T-helper 2 cell treated with Interferon-gamma antibody and Interleukin-4, amounts not matched to agents 5 μg/mL and 100 μg/mL, for 36 hours (primary cell): ENCODE measurements around the gene SMIM36.

Experiments used
- DNase-seq: peaks from one replicate; pipeline ENCODE4 v3.0.0; 2021; ENCODE audit warnings: low spot score
- H3K27ac Mint-ChIP-seq: one replicate; pipeline ENCODE4 v1.8.0; 2021; ENCODE audit warnings: mild to moderate bottlenecking, mixed read lengths
- H3K27me3 Mint-ChIP-seq: one replicate; pipeline ENCODE4 v1.8.0; 2021; ENCODE audit warnings: low read depth, mixed read lengths
- H3K36me3 Mint-ChIP-seq: one replicate; pipeline ENCODE4 v1.8.0; 2021; ENCODE audit warnings: low read depth, mixed read lengths
- H3K4me1 Mint-ChIP-seq: one replicate; pipeline ENCODE4 v1.8.0; 2021; ENCODE audit warnings: low read depth, mixed read lengths
- H3K4me3 Mint-ChIP-seq: one replicate; pipeline ENCODE4 v1.8.0; 2022; ENCODE audit warnings: mild to moderate bottlenecking, moderate library complexity, mixed read lengths
- H3K9me3 Mint-ChIP-seq: one replicate; pipeline ENCODE4 v1.8.0; 2021; ENCODE audit warnings: mixed read lengths

Gene SMIM36

DNA sequence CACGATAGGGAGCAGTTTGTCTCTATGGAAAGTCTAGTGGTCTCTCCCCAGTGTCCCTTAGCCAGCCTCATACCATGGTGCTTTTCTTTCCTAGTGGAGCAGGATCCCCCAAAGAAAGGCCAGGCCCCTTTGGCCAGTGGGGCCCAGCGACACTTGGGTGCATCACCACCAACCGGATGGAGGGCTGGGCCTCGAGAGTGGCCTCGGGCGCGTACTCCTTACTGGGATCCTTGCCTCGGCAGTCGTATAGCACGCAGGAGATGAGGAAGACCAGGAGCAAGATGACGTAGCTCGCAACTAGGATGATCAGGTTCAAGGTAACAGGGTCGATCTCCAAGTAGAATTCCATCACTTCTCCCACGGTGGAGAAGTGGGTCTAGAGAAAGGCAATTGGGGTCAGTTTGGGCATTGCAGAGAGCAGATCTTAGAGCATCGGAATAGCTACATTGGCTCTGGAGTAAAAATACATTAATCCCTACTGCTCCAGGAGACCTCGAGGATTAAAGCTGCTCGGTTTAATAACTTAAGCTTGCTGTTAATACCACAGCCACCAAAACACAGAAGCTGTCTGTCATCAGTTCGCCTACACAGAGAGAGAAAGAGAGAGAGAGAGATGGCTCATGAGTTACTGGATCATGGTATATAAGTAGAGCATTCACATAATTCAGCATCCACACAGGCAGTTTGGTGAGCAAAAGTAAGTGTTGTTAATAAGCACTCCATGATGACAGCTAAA, at the start of gene SMIM36:
SMIM36 (minus strand) TSS at position 467 of the 736 bp plus-strand sequence.
- Mint-ChIP-seq H3K4me1 (peaks cover 11% of the 10 kb centered on the region), H3K36me3 (no peaks in the 10 kb centered on the region), H3K4me3 (no peak within 1 kb of the TSS), H3K27me3 (peaks cover 4% of the 10 kb centered on the region), H3K9me3 (peaks cover 3% of the 10 kb centered on the region), H3K27ac (no peak within 1 kb of the TSS)
- DNase-seq, result no peak

GRCh38 chr17:55555772-55556171, 44.5 kb upstream of the SMIM36 start:
- H3K4me1 Mint-ChIP-seq, result no peaks in the 10 kb centered on the region
- H3K4me3 Mint-ChIP-seq, result no peak overlapping the region
- no peak overlapping the region for H3K27ac Mint-ChIP-seq
- DNase-seq, result no peak
- no peaks in the 10 kb centered on the region for H3K9me3 Mint-ChIP-seq
- peaks cover 8% of the 10 kb centered on the region for H3K27me3 Mint-ChIP-seq
- H3K36me3 Mint-ChIP-seq, result no peaks in the 10 kb centered on the region

DNA sequence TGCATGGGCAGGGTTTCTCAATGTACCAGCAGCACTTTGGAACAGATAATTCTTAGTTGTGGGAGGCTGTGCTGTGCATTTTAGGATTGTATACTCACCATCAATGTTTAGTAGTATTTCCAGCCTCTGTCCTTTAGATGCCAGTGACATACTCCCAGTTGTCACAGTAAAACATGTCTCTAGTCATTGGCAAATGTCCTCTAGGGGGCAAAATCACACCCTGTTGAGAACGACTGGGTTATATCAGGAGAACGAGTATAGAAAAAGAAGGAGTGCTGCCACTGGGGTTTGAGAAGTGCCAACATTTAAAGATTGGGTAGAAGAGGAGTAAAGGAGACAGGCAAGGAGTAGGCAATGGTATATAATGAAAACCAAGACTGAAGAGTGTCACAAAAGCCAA, 37.9 kb upstream of the SMIM36 start:
- Mint-ChIP-seq H3K27me3 (peaks cover 17% of the 10 kb centered on the region), H3K27ac (no peak overlapping the region), H3K4me1 (no peaks in the 10 kb centered on the region), H3K4me3 (no peak overlapping the region), H3K36me3 (no peaks in the 10 kb centered on the region), H3K9me3 (no peaks in the 10 kb centered on the region)
- DNase-seq, result no peak

DNA sequence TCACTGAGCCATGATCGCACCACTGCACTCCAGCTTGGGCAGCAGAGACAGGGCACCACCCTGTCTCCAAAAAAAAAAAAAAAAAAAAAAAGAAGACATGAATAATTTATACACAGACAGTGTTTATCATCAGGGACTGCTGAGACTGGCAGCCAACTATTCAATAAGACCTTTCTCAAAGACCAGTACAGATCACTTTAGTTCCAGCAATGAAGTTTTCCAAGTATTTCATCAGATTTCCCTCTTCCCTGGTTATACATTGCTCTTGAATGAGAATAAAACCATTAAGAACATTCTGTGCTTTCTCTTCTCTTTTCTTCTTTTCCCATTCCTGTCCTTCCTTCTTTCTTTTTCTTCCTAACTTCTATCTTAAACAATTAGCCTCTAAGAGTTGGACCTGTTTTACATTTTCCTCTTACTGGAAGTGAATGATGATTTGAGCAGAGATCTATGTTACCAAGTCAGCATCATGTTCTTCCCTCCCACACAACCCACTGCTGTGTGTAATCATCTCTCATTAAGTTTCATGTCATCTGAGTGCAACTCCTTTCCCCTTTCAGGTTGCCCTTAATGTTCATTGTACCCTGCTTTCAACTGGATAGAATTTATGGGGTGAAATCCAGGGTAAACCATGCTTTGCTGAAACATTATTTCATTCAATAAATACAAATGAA, 35.9 kb upstream of the SMIM36 start:
- H3K27me3 Mint-ChIP-seq, result peaks cover 13% of the 10 kb centered on the region
- DNase-seq, result no peak
- H3K4me1 Mint-ChIP-seq, result no peaks in the 10 kb centered on the region
- no peak overlapping the region for H3K27ac Mint-ChIP-seq
- no peak overlapping the region for H3K4me3 Mint-ChIP-seq
- H3K9me3 Mint-ChIP-seq, result no peaks in the 10 kb centered on the region
- H3K36me3 Mint-ChIP-seq, result no peaks in the 10 kb centered on the region

GRCh38 chr17:55546481-55546880, 35.2 kb upstream of the SMIM36 start:
- Mint-ChIP-seq H3K27me3 (peaks cover 10% of the 10 kb centered on the region), H3K4me1 (no peaks in the 10 kb centered on the region), H3K27ac (no peak overlapping the region), H3K4me3 (no peak overlapping the region), H3K9me3 (no peaks in the 10 kb centered on the region), H3K36me3 (no peaks in the 10 kb centered on the region)
- no peak for DNase-seq

- Mint-ChIP-seq H3K9me3 (no peaks in the 10 kb centered on the region), H3K36me3 (no peaks in the 10 kb centered on the region), H3K27me3 (peaks cover 9% of the 10 kb centered on the region), H3K4me3 (no peak overlapping the region), H3K4me1 (no peaks in the 10 kb centered on the region), H3K27ac (no peak overlapping the region)
- no peak for DNase-seq
Observed at GRCh38 chr17:55545806-55546205, 34.6 kb upstream of the SMIM36 start.

- no peaks in the 10 kb centered on the region for H3K4me1 Mint-ChIP-seq
- no peaks in the 10 kb centered on the region for H3K9me3 Mint-ChIP-seq
- no peak overlapping the region for H3K4me3 Mint-ChIP-seq
- no peaks in the 10 kb centered on the region for H3K36me3 Mint-ChIP-seq
- DNase-seq, result no peak
- peaks cover 4% of the 10 kb centered on the region for H3K27me3 Mint-ChIP-seq
- no peak overlapping the region for H3K27ac Mint-ChIP-seq
Observed at GRCh38 chr17:55543709-55544108, 32.5 kb upstream of the SMIM36 start.

DNA sequence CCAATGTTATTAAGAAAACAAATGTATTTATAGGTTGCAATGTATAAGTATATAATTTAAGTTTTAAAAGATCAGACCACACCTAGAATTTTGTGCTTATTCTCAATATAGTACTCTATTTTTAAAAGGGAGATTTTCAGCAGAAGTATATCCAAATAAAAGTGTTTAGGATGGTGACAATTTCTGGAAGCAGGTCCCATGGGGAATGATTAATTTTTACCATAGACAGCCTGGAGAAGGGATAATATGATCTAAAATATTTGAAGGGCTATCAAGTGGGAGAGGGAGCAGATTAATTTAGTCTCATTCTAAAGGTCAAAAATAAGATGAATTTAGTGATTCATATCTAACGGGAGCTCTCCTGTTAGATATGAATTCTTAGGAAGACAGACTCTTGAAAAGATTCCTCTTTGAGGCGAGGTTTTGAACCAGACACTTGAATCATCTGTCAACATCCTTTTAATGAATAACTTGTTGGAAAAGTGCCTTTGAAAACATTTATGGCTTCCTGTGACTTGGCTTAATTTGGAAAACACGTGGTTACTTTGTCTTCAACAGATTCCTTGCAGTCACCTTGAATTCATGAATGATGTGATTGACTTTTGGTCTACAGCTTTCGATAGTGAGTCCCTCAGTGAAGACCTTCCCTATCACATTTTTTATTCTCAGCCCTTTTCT, 29.3 kb upstream of the SMIM36 start:
- H3K9me3 Mint-ChIP-seq, result no peaks in the 10 kb centered on the region
- H3K27ac Mint-ChIP-seq, result no peak overlapping the region

DNA sequence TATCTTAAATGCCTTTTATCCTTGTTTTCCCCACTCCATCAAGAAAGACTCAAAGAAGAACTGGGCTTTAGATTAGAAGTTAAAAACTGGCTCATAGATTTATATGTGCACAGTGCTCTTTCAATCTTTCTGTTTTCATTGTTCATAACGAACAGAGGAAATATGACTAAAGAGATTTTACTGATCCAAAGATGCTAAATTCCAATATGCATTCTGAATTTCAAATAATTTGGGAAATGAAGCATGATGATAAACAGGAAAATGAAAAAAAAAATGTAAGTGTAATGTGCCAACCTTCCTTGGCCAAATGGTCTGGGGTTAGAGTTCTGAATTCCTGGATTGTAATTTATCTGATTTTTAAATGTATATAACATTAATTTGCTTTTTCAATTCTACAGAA, 25.0 kb upstream of the SMIM36 start:
- Mint-ChIP-seq H3K9me3 (no peaks in the 10 kb centered on the region), H3K27ac (no peak overlapping the region), H3K27me3 (peaks cover 4% of the 10 kb centered on the region)

More for the DNA sequence above, 29.3 kb upstream of the SMIM36 start:
- no peak for DNase-seq
- H3K4me3 Mint-ChIP-seq, result no peak overlapping the region
- H3K36me3 Mint-ChIP-seq, result no peaks in the 10 kb centered on the region
- no peaks in the 10 kb centered on the region for H3K4me1 Mint-ChIP-seq
- H3K27me3 Mint-ChIP-seq, result peaks cover 4% of the 10 kb centered on the region

DNA sequence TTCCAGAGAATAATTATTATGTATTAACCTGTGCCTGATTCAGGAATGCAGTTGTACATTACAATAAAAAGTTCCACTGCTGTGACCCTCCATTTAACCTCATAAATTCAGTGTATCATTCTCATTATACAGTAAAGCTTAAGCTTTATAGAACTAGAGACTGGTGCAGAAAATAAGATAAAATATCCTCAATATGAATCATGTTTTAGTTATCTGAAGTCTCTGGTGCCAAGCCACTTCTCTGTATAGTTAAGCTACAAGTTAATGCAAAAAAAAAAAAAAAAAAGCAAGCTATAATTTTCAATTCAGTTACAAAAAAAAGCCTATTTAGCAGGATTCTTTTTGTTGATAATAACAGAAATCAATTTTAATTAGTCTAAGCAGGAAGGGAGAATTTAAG, 22.4 kb upstream of the SMIM36 start:
- Mint-ChIP-seq H3K27me3 (peaks cover 8% of the 10 kb centered on the region), H3K36me3 (no peaks in the 10 kb centered on the region), H3K27ac (no peak overlapping the region), H3K9me3 (no peaks in the 10 kb centered on the region), H3K4me1 (no peaks in the 10 kb centered on the region), H3K4me3 (no peak overlapping the region)
- no peak for DNase-seq

More for the DNA sequence above, 25.0 kb upstream of the SMIM36 start:
- H3K36me3 Mint-ChIP-seq, result no peaks in the 10 kb centered on the region
- DNase-seq, result no peak
- no peaks in the 10 kb centered on the region for H3K4me1 Mint-ChIP-seq
- no peak overlapping the region for H3K4me3 Mint-ChIP-seq

DNA sequence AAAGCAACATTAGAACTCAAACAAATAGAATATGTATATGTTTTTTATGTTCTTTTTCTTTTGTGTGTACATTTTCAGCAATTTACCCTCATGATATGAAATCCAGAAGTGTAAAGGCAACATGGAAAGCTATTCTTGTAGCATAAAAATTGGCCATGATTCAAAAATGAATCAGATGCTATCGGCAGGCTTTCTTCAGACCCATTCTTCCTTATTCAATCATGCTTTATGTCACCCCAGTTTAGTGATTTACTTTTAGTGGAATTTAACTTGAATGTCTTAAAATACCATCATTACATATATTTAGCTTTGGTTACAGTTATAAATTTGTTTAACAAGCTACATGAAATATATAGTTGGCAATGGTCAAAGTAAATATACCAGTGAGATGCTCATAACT, 21.4 kb upstream of the SMIM36 start:
- Mint-ChIP-seq H3K9me3 (no peaks in the 10 kb centered on the region), H3K27ac (no peak overlapping the region), H3K27me3 (peaks cover 4% of the 10 kb centered on the region), H3K4me3 (no peak overlapping the region), H3K36me3 (no peaks in the 10 kb centered on the region), H3K4me1 (no peaks in the 10 kb centered on the region)
- DNase-seq, result no peak

DNA sequence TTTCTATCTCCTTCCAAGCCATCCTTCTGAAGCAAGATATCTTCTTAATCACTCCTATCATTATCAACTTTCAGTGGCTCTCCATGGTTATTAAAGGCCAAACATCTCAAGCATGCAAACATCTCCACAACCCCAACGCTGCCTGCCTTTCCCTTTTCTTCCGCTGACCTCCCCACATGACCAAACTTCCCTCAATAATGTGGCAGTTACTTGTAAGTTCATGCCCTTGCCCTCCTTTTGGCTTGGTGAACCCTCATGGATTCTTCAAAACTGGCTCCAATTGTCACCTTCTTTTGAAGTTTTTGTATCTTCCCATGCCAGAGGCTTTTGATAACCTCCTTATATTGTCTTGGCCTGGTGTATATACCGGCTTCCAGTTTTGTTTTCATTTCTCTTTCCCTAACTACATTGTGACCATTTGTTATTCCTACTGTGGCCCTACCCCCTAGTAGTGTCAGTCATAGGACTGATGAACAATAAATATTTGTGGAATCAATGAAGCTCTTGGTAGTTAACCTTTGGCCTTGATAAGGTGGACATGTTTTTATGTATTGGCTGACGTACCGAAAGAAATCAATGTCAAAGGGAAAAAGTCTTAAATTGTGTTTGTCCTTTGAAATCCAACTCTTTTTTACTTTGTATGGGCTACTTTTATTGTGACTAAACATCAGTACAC, 19.9 kb upstream of the SMIM36 start:
- H3K36me3 Mint-ChIP-seq, result no peaks in the 10 kb centered on the region
- H3K27me3 Mint-ChIP-seq, result peaks cover 4% of the 10 kb centered on the region
- H3K4me1 Mint-ChIP-seq, result no peaks in the 10 kb centered on the region
- H3K9me3 Mint-ChIP-seq, result no peaks in the 10 kb centered on the region
- DNase-seq, result no peak
- no peak overlapping the region for H3K4me3 Mint-ChIP-seq
- no peak overlapping the region for H3K27ac Mint-ChIP-seq

GRCh38 chr17:55530064-55530463, 18.8 kb upstream of the SMIM36 start:
- H3K9me3 Mint-ChIP-seq, result no peaks in the 10 kb centered on the region
- peaks cover 8% of the 10 kb centered on the region for H3K27me3 Mint-ChIP-seq
- H3K4me1 Mint-ChIP-seq, result peaks cover 3% of the 10 kb centered on the region
- H3K4me3 Mint-ChIP-seq, result no peak overlapping the region
- H3K27ac Mint-ChIP-seq, result no peak overlapping the region
- no peaks in the 10 kb centered on the region for H3K36me3 Mint-ChIP-seq
- DNase-seq, result no peak
